ENCODE measurements around the gene CDC73. TPM values are rescaled to one million over a fixed set of nuclear protein-coding genes. Genes with fewer than 3 reads are reported as not detected.
"Not testable (repeated sequence)": the region's sequence is repeated elsewhere in the genome, so short reads cannot be mapped to it uniquely, and the experiment has no call there.

CDC73 gene
- total RNA-seq, 1 donor from 2014 or later = 46.8 TPM

GRCh38 chr1:193184776-193185175, 62.9 kb downstream of the CDC73 start:
- Histone ChIP-seq H3K36me3 (no peaks in the 10 kb centered on the region), H3K27ac (replicated peaks) (peak overlapping the region; percentile 84), H3K9me3 (replicated peaks) (no peaks in the 10 kb centered on the region), H3K27me3 (ENCODE audit: low read depth) (no peaks in the 10 kb centered on the region), H3K4me3 (peak overlapping the region; percentile 65), H3K4me1 (peaks cover 91% of the 10 kb centered on the region)
- TF ChIP-seq, protein P1, sequence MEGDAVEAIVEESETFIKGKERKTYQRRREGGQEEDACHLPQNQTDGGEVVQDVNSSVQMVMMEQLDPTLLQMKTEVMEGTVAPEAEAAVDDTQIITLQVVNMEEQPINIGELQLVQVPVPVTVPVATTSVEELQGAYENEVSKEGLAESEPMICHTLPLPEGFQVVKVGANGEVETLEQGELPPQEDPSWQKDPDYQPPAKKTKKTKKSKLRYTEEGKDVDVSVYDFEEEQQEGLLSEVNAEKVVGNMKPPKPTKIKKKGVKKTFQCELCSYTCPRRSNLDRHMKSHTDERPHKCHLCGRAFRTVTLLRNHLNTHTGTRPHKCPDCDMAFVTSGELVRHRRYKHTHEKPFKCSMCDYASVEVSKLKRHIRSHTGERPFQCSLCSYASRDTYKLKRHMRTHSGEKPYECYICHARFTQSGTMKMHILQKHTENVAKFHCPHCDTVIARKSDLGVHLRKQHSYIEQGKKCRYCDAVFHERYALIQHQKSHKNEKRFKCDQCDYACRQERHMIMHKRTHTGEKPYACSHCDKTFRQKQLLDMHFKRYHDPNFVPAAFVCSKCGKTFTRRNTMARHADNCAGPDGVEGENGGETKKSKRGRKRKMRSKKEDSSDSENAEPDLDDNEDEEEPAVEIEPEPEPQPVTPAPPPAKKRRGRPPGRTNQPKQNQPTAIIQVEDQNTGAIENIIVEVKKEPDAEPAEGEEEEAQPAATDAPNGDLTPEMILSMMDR (IDR thresholded peaks at IDR 0.05; ENCODE audit: borderline replicate concordance) = no peak
- DNase-seq = no peak
- intact Hi-C loops (cut with micrococcal nuclease) = loop anchor here (10.0 kb wide), 1 partner anchor 1110 kb away; no protein-coding TSS in a partner anchor

DNA sequence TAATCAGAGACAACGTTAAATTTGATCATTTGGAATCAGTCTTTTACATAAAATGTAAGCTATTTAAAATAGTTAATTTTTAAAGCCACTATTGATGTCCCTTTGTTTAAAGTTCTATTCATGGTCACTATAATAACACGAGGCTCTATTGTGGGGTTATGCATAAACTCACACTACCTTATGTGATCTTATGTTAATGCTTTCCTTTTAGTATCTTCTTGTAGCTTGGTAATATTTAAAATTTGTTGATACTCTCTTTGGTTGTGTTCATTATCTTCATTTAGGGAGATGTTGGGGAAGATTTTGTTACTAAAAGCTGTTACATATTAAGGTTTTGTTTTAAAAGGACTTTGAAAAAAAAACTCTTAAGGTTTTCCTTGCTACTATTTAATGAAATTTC, 63.4 kb downstream of the CDC73 start:
- Histone ChIP-seq H3K4me3 (peak overlapping the region; percentile 65), H3K9me3 (replicated peaks) (no peaks in the 10 kb centered on the region), H3K4me1 (peaks cover 93% of the 10 kb centered on the region), H3K27me3 (ENCODE audit: low read depth) (no peaks in the 10 kb centered on the region), H3K27ac (replicated peaks) (peak overlapping the region; percentile 84), H3K36me3 (no peaks in the 10 kb centered on the region)
- TF ChIP-seq, protein P1 (IDR thresholded peaks at IDR 0.05; ENCODE audit: borderline replicate concordance) = no peak
- DNase-seq = no peak
- intact Hi-C loops (cut with micrococcal nuclease) = loop anchor here (10.0 kb wide), 1 partner anchor 1110 kb away; no protein-coding TSS in a partner anchor

DNA sequence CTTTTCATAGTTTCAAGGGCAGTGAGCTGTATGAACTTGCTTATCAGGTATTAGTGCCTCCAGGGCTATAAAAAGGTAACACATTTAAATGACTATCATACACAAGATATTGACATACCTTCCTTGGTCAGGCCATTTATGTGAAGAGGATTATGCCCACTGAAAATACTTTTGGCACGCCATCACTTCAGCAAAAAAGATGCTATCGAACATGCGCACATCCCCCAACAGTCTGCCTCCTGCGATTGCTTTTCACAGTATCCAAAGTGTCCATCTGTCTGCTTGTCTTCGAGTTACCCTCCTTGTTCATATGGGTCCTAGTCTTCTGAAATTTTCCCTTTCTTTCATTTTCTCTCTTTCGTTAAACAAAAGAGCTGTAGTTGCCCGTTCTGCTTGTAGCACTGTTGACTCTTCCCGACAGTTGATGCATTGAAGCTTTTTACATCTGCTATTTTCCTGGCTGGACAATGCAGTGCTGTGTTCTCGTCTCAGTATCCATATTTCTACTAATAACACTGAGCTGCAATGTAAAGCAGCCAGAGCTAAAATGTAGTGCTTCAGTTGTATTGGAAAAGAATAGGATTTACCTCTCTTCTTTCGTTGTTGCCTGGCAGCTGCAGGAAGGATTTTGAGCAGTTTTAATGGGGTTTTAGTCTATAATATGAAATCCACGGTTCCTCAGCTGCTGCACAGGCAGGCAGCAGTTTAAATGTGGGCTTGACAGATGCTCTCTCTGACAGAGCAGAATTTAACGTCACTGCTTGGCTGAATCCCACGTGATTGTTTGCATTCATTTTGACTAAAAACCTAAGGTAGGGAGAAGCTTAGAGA, 64.3 kb downstream of the CDC73 start, which contains the start of gene B3GALT2:
Gene B3GALT2 (minus strand): TSS at position 713 of the 831 bp plus-strand sequence. CDS start 5,051 bp downstream, outside the sequence.
- intact Hi-C loops (cut with micrococcal nuclease) = loop anchor here (10.0 kb wide), 1 partner anchor 1109 kb away; no protein-coding TSS in a partner anchor

GRCh38 chr1:193187114-193187513, 65.3 kb downstream of the CDC73 start:
- intact Hi-C loops (cut with micrococcal nuclease) = loop anchor here (10.0 kb wide), 1 partner anchor 1108 kb away; no protein-coding TSS in a partner anchor
- H3K27me3 ChIP-seq (ENCODE audit: low read depth) = no peaks in the 10 kb centered on the region
- H3K4me3 ChIP-seq = peak overlapping the region; percentile 65
- H3K27ac ChIP-seq (replicated peaks) = peak overlapping the region; percentile 84
- H3K4me1 ChIP-seq = peaks cover 88% of the 10 kb centered on the region
- DNase-seq = no peak
- H3K9me3 ChIP-seq (replicated peaks) = peaks cover under 1% of the 10 kb centered on the region
- TF ChIP-seq, protein P1 (IDR thresholded peaks at IDR 0.05; ENCODE audit: borderline replicate concordance) = no peak
- peaks cover 2% of the 10 kb centered on the region for H3K36me3 ChIP-seq

More for the DNA sequence above, 64.3 kb downstream of the CDC73 start, which contains the start of gene B3GALT2:
- Histone ChIP-seq H3K4me3 (peak within 1 kb of the TSS; percentile 65), H3K4me1 (peaks cover 95% of the 10 kb centered on the region), H3K27me3 (ENCODE audit: low read depth) (no peaks in the 10 kb centered on the region), H3K27ac (replicated peaks) (peak within 1 kb of the TSS; percentile 84), H3K36me3 (no peaks in the 10 kb centered on the region), H3K9me3 (replicated peaks) (no peaks in the 10 kb centered on the region)
- DNase-seq = no peak
- TF ChIP-seq, protein P1 (IDR thresholded peaks at IDR 0.05; ENCODE audit: borderline replicate concordance) = no peak

GRCh38 chr1:193188915-193189314, 67.1 kb downstream of the CDC73 start:
- H3K36me3 ChIP-seq; H3K27me3 ChIP-seq (ENCODE audit: low read depth); H3K9me3 ChIP-seq (replicated peaks); DNase-seq: not testable (repeated sequence)
- Histone ChIP-seq H3K4me3 (peak overlapping the region; percentile 65), H3K4me1 (peaks cover 72% of the 10 kb centered on the region), H3K27ac (replicated peaks) (peak overlapping the region; percentile 84)
- intact Hi-C loops (cut with micrococcal nuclease) = loop anchor here (10.0 kb wide), 1 partner anchor 1106 kb away; no protein-coding TSS in a partner anchor

Measured in left ventricle myocardium inferior (tissue), 1 donor.